ENCODE measurements around the gene FBXO44.
"Not testable (repeated sequence)": the region's sequence is repeated elsewhere in the genome, so short reads cannot be mapped to it uniquely, and the experiment has no call there.

Gene FBXO44

GRCh38 chr1:11654137-11654938 is at the start of gene FBXO44, which contains the start of gene FBXO2:
Gene FBXO44, plus strand, starts transcription at chr1:11654877. Its CDS starts 959 bp downstream, at chr1:11655836.
Gene FBXO2, minus strand, starts transcription at chr1:11654429. Its CDS starts 89 bp downstream, at chr1:11654340.
- in situ Hi-C loops (cut with MboI; ENCODE audit: low sequenced_read_pairs): no loop called here

GRCh38 chr1:11606775-11607174 is 47.9 kb upstream of the FBXO44 start:
- in situ Hi-C loops (cut with MboI; ENCODE audit: low sequenced_read_pairs): no loop called here

- in situ Hi-C loops (cut with MboI; ENCODE audit: low sequenced_read_pairs): not testable (repeated sequence)
Measured at GRCh38 chr1:11608596-11609130, 46.0 kb upstream of the FBXO44 start.

DNA sequence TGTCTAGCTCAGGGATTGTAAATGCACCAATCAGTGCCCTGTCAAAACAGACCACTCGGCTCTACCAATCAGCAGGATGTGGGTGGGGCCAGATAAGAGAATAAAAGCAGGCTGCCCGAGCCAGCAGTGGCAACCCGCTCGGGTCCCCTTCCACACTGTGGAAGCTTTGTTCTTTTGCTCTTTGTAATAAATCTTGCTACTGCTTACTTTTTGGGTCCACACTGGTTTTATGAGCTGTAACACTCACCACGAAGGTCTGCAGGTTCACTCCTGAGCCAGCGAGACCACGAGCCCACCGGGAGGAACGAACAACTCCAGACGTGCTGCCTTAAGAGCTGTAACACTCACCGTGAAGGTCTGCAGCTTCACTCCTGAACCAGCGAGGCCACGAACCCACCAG is 45.3 kb upstream of the FBXO44 start:
- in situ Hi-C loops (cut with MboI; ENCODE audit: low sequenced_read_pairs): not testable (repeated sequence)

DNA sequence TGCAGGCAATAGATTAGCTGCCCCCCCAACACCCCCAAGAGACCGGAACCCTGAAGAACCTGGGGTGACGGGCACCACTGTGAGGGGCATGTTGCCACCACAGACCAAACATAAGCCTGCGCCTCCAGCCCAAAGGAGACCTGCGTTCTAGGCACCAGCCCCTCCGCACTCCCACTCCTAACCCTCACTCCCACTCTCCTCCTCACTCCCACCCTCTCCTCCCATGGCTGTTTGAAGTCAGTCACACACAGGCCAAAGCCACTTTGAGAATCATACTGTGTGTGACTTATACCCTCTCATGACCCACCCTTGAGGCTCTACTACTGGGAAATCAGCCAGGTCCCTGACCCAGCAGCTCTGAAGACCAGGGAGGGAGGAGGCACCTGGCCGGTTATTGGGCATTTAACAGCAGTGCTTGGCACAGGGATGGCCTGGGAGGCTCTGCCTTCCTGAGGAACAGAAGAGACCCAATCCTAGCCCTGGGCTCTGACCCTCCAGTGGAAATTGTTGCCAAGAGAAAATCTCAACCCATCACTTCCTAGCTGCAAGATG is 44.0 kb upstream of the FBXO44 start:
- in situ Hi-C loops (cut with MboI; ENCODE audit: low sequenced_read_pairs): no loop called here

DNA sequence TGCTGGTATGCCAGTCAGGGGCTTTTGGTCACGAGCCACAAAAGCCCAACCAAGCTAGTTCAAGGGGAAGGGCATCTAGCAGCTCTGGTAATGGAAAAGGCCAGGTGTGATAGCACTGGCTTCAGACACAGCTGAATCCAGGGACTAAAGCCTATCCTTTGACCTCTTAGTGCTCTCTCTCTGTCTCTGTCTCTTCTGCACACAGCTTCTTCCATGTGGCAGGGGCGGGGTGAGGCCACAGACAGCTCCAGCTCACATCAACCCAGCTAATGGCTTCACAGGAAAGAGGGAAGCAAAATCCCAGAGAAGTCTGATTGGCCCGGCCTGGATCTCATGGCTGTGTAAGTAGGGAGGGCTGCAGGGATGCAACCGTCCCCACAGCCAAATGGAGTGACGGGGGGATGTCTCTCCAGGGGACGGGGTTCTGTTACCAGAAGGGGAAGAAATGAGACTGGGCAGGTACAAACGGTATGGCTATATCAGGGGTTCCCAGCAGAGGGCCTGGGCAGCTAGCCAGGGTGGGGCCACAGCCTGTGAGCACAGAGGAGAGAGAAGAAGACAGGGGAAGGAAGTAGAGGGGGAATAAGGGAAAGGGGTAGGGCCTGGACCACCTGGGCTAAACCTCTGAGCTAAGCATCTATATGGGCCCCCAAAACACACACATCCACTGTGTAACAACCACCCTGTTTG is 42.9 kb upstream of the FBXO44 start:
- in situ Hi-C loops (cut with MboI; ENCODE audit: low sequenced_read_pairs): no loop called here

GRCh38 chr1:11613347-11613746 is 41.3 kb upstream of the FBXO44 start:
- in situ Hi-C loops (cut with MboI; ENCODE audit: low sequenced_read_pairs): no loop called here

DNA sequence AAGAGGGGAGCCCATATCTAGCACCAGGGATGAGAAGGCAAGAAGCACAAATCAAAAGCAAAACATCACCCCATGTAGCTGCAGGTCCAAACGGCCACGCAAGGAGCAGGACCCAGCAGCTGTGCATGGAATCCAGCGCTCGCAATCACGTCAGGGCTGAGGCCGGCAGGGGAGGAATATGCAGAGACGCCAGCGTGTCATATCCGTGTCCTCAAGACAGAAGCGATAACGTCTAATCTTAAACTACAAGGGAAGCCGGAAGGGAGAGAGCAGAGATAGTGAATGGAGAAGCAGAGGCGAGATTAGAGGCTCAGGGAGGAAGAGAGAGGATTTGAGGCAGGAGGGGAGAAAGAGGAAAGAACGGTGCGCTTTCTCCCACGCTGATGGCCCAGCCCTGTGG is 39.6 kb upstream of the FBXO44 start:
- in situ Hi-C loops (cut with MboI; ENCODE audit: low sequenced_read_pairs): no loop called here

- in situ Hi-C loops (cut with MboI; ENCODE audit: low sequenced_read_pairs): no loop called here
Measured at GRCh38 chr1:11616766-11617165, 37.9 kb upstream of the FBXO44 start.

DNA sequence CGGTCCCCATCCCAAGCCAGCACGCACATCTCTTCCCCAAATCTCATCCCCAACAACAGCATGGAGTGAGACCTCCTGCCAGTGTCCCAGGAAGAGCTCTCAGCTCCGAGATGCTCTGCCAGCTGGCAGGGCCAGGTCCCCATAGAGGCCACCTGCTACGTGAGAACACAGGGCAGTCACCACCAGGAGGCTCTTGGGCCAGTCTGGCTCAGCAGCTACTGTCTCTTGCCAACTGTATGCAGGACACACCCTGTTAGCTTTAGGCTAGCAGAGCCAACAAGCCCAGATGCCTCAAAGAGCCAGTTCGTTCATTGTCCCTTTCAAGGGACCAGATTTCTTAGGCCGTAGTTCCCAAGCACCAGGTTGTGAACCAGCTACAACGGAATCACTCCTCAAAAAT is 37.4 kb upstream of the FBXO44 start:
- in situ Hi-C loops (cut with MboI; ENCODE audit: low sequenced_read_pairs): no loop called here

- in situ Hi-C loops (cut with MboI; ENCODE audit: low sequenced_read_pairs): no loop called here
Measured at GRCh38 chr1:11617741-11618140, 36.9 kb upstream of the FBXO44 start.

DNA sequence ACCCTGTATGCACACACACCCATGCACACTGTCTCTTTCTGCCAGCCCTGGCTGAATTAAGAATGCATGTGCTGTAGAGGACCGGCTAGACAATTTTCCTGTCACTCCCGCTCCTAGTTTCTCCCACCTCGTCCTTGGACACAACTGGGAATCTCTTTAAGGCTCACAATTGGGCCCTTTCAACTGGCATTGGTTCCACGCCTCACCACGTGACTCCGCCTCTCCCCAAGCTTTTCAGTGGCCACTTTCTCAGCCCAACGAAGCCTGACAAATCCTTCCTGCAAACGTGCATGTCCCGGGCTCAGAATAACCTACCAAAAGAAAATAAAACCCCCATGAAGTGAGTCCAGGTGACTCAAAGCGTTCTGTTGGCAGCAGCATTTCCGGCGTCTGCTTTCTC is 34.3 kb upstream of the FBXO44 start:
- in situ Hi-C loops (cut with MboI; ENCODE audit: low sequenced_read_pairs): no loop called here

- in situ Hi-C loops (cut with MboI; ENCODE audit: low sequenced_read_pairs): no loop called here
Measured at GRCh38 chr1:11620924-11621323, 33.8 kb upstream of the FBXO44 start.

- in situ Hi-C loops (cut with MboI; ENCODE audit: low sequenced_read_pairs): no loop called here
Measured at GRCh38 chr1:11622398-11622797, 32.3 kb upstream of the FBXO44 start.

GRCh38 chr1:11623702-11624101 is 31.0 kb upstream of the FBXO44 start:
- in situ Hi-C loops (cut with MboI; ENCODE audit: low sequenced_read_pairs): no loop called here

DNA sequence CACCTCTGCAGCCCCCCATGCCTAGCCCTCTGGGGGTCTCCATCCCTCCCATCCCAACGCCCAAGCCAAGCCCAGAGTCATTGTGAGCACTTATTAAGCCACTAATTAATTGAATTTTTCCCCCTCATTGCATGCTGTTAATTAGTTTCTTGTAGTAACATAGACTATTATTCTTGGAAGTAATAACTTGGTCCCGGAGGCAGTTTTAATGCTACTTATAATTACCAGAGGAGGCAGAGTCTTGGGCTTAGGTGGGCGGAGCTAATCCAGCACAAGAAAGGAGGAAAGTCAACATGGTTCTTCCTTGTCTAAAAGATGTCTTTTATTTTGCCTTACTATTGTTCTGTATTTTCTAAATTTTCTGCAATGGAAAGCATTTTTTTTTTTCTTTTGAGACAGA is 28.1 kb upstream of the FBXO44 start:
- in situ Hi-C loops (cut with MboI; ENCODE audit: low sequenced_read_pairs): loop anchor here (25.0 kb wide), 2 partner anchors 389 to 589 kb away; partner anchors contain the start of gene MASP2

GRCh38 chr1:11628767-11629166 is 25.9 kb upstream of the FBXO44 start:
- in situ Hi-C loops (cut with MboI; ENCODE audit: low sequenced_read_pairs): loop anchor here (25.0 kb wide), 2 partner anchors 391 to 591 kb away; partner anchors contain the start of gene MASP2

GRCh38 chr1:11629184-11630016 is 25.3 kb upstream of the FBXO44 start:
- in situ Hi-C loops (cut with MboI; ENCODE audit: low sequenced_read_pairs): loop anchor here (25.0 kb wide), 2 partner anchors 392 to 592 kb away; partner anchors contain the start of gene MASP2

GRCh38 chr1:11634365-11635192 is 20.1 kb upstream of the FBXO44 start:
- in situ Hi-C loops (cut with MboI; ENCODE audit: low sequenced_read_pairs): loop anchor here (25.0 kb wide), 2 partner anchors 397 to 597 kb away; partner anchors contain the start of gene MASP2
